ENCODE measurements around the gene DERA.

- TF ChIP-seq CTCF (IDR thresholded peaks at IDR 0.05) (no peak), POLR2A (IDR thresholded peaks at IDR 0.05) (no peak)
Observed at GRCh38 chr12:15937902-15938301, 26.8 kb downstream of the DERA start.

All from vagina (tissue), 2 donors.